Liver (tissue), 9 donors: ENCODE measurements around the gene CD52. TPM values are rescaled to one million over a fixed set of nuclear protein-coding genes. Genes with fewer than 3 reads are reported as not detected.

ENCODE experiments used
- DNase-seq: peaks from one replicate; pipeline ENCODE4 v3.0.0-alpha.2; 2017; ENCODE audit warnings: low spot score
- H3K27ac ChIP-seq, 2 donors: one replicate each; pipeline ENCODE4 v1.7.0; 2013; ENCODE audit warnings: inconsistent platforms in 2 of 2, low read length in 2 of 2, control low read depth in 1 of 2, low read depth in 1 of 2, mild to moderate bottlenecking in 1 of 2
- H3K27me3 ChIP-seq, 4 donors: one replicate each; pipeline versions ENCODE4 v1.6.1 to v1.7.0; 2013; ENCODE audit warnings: low read length in 3 of 4, inconsistent platforms in 1 of 4, mild to moderate bottlenecking in 1 of 4, moderate library complexity in 1 of 4; ENCODE audit not compliant: control insufficient read depth in 4 of 4, insufficient read depth in 4 of 4
- H3K36me3 ChIP-seq, 4 donors: one replicate each; pipeline versions ENCODE4 v1.6.1 to v1.7.0; 2013; ENCODE audit warnings: low read length in 3 of 4, mild to moderate bottlenecking in 3 of 4, low read depth in 1 of 4, moderate library complexity in 1 of 4; ENCODE audit not compliant: control insufficient read depth in 4 of 4, insufficient read depth in 3 of 4
- H3K4me1 ChIP-seq, 4 donors: one replicate each; pipeline versions ENCODE4 v1.6.1 to v1.7.0; 2013; ENCODE audit warnings: low read length in 3 of 4, mild to moderate bottlenecking in 3 of 4, moderate library complexity in 1 of 4; ENCODE audit not compliant: control insufficient read depth in 4 of 4, insufficient read depth in 4 of 4
- H3K4me3 ChIP-seq, 3 donors: one replicate each; pipeline versions ENCODE4 v1.6.1 to v1.7.0; 2013; ENCODE audit warnings: low read length in 3 of 3, control low read depth in 1 of 3, low read depth in 1 of 3, mild to moderate bottlenecking in 1 of 3
- H3K9ac ChIP-seq, 2 donors: one replicate each; pipeline ENCODE4 v1.7.0; 2013; ENCODE audit warnings: low read length in 2 of 2, mild to moderate bottlenecking in 2 of 2, moderate library complexity in 2 of 2, control low read depth in 1 of 2, low read depth in 1 of 2
- H3K9me3 ChIP-seq, 4 donors: one replicate each; pipeline versions ENCODE4 v1.6.1 to v1.7.0; 2013; ENCODE audit warnings: low read length in 3 of 4; ENCODE audit not compliant: control insufficient read depth in 4 of 4
- ATF3 ChIP-seq: IDR thresholded peaks from 2 replicates; pipeline ENCODE4 v1.6.1; 2016; ENCODE audit warnings: antibody characterized with exemption
- CTCF ChIP-seq: fragments of 150-350 bp; IDR thresholded peaks from 2 replicates; pipeline ENCODE4 v1.5.1; 2017; ENCODE audit warnings: improper control_type of control experiment, low read depth, low read length; ENCODE audit not compliant: missing input control
- EGR1 ChIP-seq, 2 donors: IDR thresholded peaks; 2 replicates each; pipeline ENCODE4 v1.6.1; 2016 to 2018; ENCODE audit warnings: antibody characterized with exemption in 2 of 2, low read depth in 2 of 2
- FOXA1 ChIP-seq: IDR thresholded peaks from 2 replicates; pipeline ENCODE4 v1.6.1; 2016; ENCODE audit warnings: antibody characterized with exemption
- FOXA2 ChIP-seq: IDR thresholded peaks from 2 replicates; pipeline ENCODE4 v1.6.1; 2016; ENCODE audit warnings: antibody characterized with exemption
- GABPA ChIP-seq, 2 donors: IDR thresholded peaks in 1 of 2; conservative IDR thresholded peaks in 1 of 2; 2 replicates each; pipeline ENCODE4 v1.6.1; 2016; ENCODE audit warnings: antibody characterized with exemption in 2 of 2, mild to moderate bottlenecking in 1 of 2, moderate library complexity in 1 of 2
- HNF4G ChIP-seq: IDR thresholded peaks from 2 replicates; pipeline ENCODE4 v1.6.1; 2016; ENCODE audit warnings: antibody characterized with exemption
- MAX ChIP-seq: IDR thresholded peaks from 2 replicates; pipeline ENCODE4 v1.6.1; 2016; ENCODE audit warnings: antibody characterized with exemption
- NR2F2 ChIP-seq: IDR thresholded peaks from 2 replicates; pipeline ENCODE4 v1.6.1; 2016; ENCODE audit warnings: antibody characterized with exemption
- RAD21 ChIP-seq, 2 donors: IDR thresholded peaks; 2 replicates each; pipeline ENCODE4 v1.6.1; 2016; ENCODE audit warnings: antibody characterized with exemption in 2 of 2, mild to moderate bottlenecking in 2 of 2
- REST ChIP-seq: IDR thresholded peaks from 2 replicates; pipeline ENCODE4 v1.6.1; 2016; ENCODE audit warnings: antibody characterized with exemption, mild to moderate bottlenecking
- YY1 ChIP-seq: IDR thresholded peaks from 2 replicates; pipeline ENCODE4 v1.6.1; 2016; ENCODE audit warnings: antibody characterized with exemption, mild to moderate bottlenecking
- WGBS: extraction: QIAGEN DNeasy Blood & Tissue Kit; methylation state at CpG from one replicate; pipeline ENCODE4 v1.1.7; 2013; 5-methylcytosine and 5-hydroxymethylcytosine counted together
- polyA plus RNA-seq, 2 donors: library from polyadenylated mRNA; stranded (reverse) in 1 of 2; unstranded in 1 of 2; fragments of 200-250 nt in 1 of 2; fragments of >200 nt in 1 of 2; fragmentation: Nextera tagmentation in 1 of 2; extraction: Ambion mirVana in 1 of 2; gene quantifications; one replicate each; pipeline versions ENCODE4 v1.2.1 to v1.2.3, GENCODE V29; 2013 to 2015
- total RNA-seq, 2 donors: library from RNA; depleted of rRNA; stranded (reverse); fragments of >200 nt; gene quantifications; one replicate each; pipeline ENCODE4 v1.2.3, GENCODE V29; 2014
- TF ChIP-seq, protein P1 (sequence below): IDR thresholded peaks from 2 replicates; pipeline ENCODE4 v1.6.1; 2016; ENCODE audit warnings: antibody characterized with exemption
- donor health status: healthy.
- donor health status: healthy.
- donor health status: healthy.
- donor health status: healthy.
- donor health status: healthy.

CD52 gene
- total and polyA plus RNA-seq, 4 donors, result 1.7 to 16.4 (median 8.9) TPM

- H3K9ac ChIP-seq, result no peak overlapping the region
- H3K27me3 ChIP-seq, result no peaks in the 10 kb centered on the region
- H3K9me3 ChIP-seq, result no peaks in the 10 kb centered on the region
- H3K36me3 ChIP-seq, result no peaks in the 10 kb centered on the region
- no peak overlapping the region for H3K27ac ChIP-seq
- TF ChIP-seq FOXA1 (no peak), ATF3 (no peak), FOXA2 (no peak), MAX (no peak), REST (no peak), GABPA (IDR thresholded peaks at IDR 0.05 in 1 of 2, conservative IDR thresholded peaks at IDR 0.05 in 1 of 2) (no peak), EGR1 (IDR thresholded peaks at IDR 0.05; ENCODE audit: low read depth in 2 of 2) (no peak), RAD21 (IDR thresholded peaks at IDR 0.05) (no peak), YY1 (no peak), NR2F2 (no peak), CTCF (no peak), HNF4G (no peak)
- TF ChIP-seq, protein P1, sequence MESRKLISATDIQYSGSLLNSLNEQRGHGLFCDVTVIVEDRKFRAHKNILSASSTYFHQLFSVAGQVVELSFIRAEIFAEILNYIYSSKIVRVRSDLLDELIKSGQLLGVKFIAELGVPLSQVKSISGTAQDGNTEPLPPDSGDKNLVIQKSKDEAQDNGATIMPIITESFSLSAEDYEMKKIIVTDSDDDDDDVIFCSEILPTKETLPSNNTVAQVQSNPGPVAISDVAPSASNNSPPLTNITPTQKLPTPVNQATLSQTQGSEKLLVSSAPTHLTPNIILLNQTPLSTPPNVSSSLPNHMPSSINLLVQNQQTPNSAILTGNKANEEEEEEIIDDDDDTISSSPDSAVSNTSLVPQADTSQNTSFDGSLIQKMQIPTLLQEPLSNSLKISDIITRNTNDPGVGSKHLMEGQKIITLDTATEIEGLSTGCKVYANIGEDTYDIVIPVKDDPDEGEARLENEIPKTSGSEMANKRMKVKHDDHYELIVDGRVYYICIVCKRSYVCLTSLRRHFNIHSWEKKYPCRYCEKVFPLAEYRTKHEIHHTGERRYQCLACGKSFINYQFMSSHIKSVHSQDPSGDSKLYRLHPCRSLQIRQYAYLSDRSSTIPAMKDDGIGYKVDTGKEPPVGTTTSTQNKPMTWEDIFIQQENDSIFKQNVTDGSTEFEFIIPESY, result no peak
- peaks cover 3 to 10% (median 4%) of the 10 kb centered on the region in 4 donors for H3K4me1 ChIP-seq
- 97% methylated on average over 9 of the region's 9 CpGs for WGBS
- DNase-seq, result no peak
- H3K4me3 ChIP-seq, result no peak overlapping the region
Measured at GRCh38 chr1:26354972-26355371, 37.2 kb downstream of the CD52 start.

GRCh38 chr1:26356106-26356505 lies 38.3 kb downstream of the CD52 start:
- DNase-seq, result no peak
- Histone ChIP-seq H3K36me3 (no peaks in the 10 kb centered on the region), H3K4me3 (no peak overlapping the region), H3K9ac (no peak overlapping the region), H3K27me3 (no peaks in the 10 kb centered on the region), H3K4me1 (peaks cover 3 to 10% (median 4%) of the 10 kb centered on the region in 4 donors), H3K27ac (no peak overlapping the region), H3K9me3 (no peaks in the 10 kb centered on the region)
- TF ChIP-seq EGR1 (IDR thresholded peaks at IDR 0.05; ENCODE audit: low read depth in 2 of 2), result no peak
- TF ChIP-seq, protein P1, result no peak
- no peak for TF ChIP-seq CTCF
- TF ChIP-seq RAD21 (IDR thresholded peaks at IDR 0.05), result no peak
- TF ChIP-seq FOXA1, result no peak
- WGBS, result 88% methylated on average over 5 of the region's 5 CpGs
